Measurements from ENCODE around the gene SIAH2. TPM values are rescaled to one million over a fixed set of nuclear protein-coding genes. Genes with fewer than 3 reads are reported as not detected.

Gene SIAH2
- total RNA-seq, 4 donors from 2014 or later = 24.8 to 102 (median 38.8) TPM

DNA sequence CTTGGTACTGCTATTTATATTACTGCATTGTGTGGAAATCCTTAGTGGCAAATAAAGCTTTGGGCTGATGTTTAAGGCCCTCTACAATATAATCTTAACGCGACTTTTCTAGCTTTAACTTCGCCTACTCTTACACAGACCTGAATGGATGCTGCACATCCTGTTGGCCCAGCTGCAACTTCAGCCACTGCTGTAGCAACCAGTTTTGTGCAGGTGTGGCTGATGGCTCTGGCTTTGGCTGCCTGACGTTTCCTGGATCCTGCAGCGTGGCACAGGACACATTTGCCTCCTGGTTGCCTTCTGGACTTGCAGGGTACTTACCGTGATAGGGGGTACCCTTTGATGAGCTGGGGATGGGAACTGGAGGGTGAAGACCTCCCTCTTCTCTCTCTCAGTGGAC is 39.0 kb downstream of the SIAH2 start:
- WGBS, 2 donors (ENCODE audit: low coverage in 1 of 2) = 56% methylated on average over 6 of the region's 6 CpGs; no CpG with 5 or more reads in 1 of the 2 donors
- intact Hi-C loops (cut with DNase I; ENCODE audit: low total_unique reads) (loop anchor here (10.0 kb wide), 2 partner anchors 51 to 421 kb away; no protein-coding TSS in a partner anchor), in situ Hi-C loops (cut with MboI; ENCODE audit: low pct_ligation_motif_present in 1 of 4, low pct_unique_long_range_greater_than_20kb in 1 of 4, low sequenced_read_pairs in 3 of 4) (loop anchor here (5.0 to 25.0 kb wide), 4 partner anchors 61 to 187 kb away; partner anchors contain the start of genes EIF2A (in 1 of the 4) and SERP1 (in 1 of the 4))
- Histone ChIP-seq H3K9me3 (no peaks in the 10 kb centered on the region), H3K27ac (no peak overlapping the region), H3K36me3 (no peaks in the 10 kb centered on the region), H3K27me3 (no peaks in the 10 kb centered on the region), H3K4me3 (no peak overlapping the region), H3K4me1 (peaks cover 0 to 21% (median 8%) of the 10 kb centered on the region in 4 donors)
- peak; percentile 49 for DNase-seq
- TF ChIP-seq POLR2AphosphoS5 (IDR thresholded peaks at IDR 0.05) (no peak), EP300 (IDR thresholded peaks at IDR 0.05; ENCODE audit: low read depth) (no peak), POLR2A (IDR thresholded peaks at IDR 0.05) (no peak)
- TF ChIP-seq, protein P1, sequence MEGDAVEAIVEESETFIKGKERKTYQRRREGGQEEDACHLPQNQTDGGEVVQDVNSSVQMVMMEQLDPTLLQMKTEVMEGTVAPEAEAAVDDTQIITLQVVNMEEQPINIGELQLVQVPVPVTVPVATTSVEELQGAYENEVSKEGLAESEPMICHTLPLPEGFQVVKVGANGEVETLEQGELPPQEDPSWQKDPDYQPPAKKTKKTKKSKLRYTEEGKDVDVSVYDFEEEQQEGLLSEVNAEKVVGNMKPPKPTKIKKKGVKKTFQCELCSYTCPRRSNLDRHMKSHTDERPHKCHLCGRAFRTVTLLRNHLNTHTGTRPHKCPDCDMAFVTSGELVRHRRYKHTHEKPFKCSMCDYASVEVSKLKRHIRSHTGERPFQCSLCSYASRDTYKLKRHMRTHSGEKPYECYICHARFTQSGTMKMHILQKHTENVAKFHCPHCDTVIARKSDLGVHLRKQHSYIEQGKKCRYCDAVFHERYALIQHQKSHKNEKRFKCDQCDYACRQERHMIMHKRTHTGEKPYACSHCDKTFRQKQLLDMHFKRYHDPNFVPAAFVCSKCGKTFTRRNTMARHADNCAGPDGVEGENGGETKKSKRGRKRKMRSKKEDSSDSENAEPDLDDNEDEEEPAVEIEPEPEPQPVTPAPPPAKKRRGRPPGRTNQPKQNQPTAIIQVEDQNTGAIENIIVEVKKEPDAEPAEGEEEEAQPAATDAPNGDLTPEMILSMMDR (IDR thresholded peaks at IDR 0.05) = no peak

DNA sequence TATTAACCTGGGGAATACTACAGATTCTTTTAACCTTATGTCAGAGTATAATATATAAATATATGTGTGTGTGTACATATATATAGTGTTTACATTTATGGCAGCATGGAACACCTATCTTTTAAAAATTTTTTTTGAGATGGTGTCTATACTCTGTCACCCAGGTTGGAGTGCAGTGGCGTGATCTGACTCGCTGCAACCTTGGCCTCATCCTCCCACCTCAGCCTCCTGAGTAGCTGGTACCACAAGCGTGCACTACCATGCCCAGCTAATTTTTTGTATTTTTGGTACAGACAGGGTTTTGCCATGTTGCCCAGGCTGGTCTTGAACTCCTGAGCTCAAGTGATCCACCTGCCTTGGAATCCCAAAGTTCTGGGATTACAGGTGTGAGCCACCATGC is 40.7 kb downstream of the SIAH2 start:
- in situ Hi-C loops (cut with MboI; ENCODE audit: low pct_ligation_motif_present in 1 of 4, low pct_unique_long_range_greater_than_20kb in 1 of 4, low sequenced_read_pairs in 3 of 4) (loop anchor here (5.0 to 25.0 kb wide), 4 partner anchors 63 to 185 kb away; partner anchors contain the start of genes EIF2A (in 1 of the 4) and SERP1 (in 1 of the 4)), intact Hi-C loops (cut with DNase I; ENCODE audit: low total_unique reads) (loop anchor here (10.0 kb wide), 2 partner anchors 53 to 423 kb away; no protein-coding TSS in a partner anchor)
- no peak overlapping the region for H3K27ac ChIP-seq
- no peak for DNase-seq
- no peak overlapping the region for H3K4me3 ChIP-seq
- H3K27me3 ChIP-seq = no peaks in the 10 kb centered on the region
- WGBS, 2 donors (ENCODE audit: low coverage in 1 of 2) = 92 to 100% methylated on average over 2 to 3 of the region's 3 CpGs
- TF ChIP-seq POLR2AphosphoS5 (IDR thresholded peaks at IDR 0.05) (no peak), POLR2A (IDR thresholded peaks at IDR 0.05) (no peak), EP300 (IDR thresholded peaks at IDR 0.05; ENCODE audit: low read depth) (no peak)
- TF ChIP-seq, protein P1 (IDR thresholded peaks at IDR 0.05) = no peak
- no peaks in the 10 kb centered on the region for H3K36me3 ChIP-seq
- no peaks in the 10 kb centered on the region for H3K9me3 ChIP-seq
- H3K4me1 ChIP-seq = peaks cover 0 to 16% (median 7%) of the 10 kb centered on the region in 4 donors

DNA sequence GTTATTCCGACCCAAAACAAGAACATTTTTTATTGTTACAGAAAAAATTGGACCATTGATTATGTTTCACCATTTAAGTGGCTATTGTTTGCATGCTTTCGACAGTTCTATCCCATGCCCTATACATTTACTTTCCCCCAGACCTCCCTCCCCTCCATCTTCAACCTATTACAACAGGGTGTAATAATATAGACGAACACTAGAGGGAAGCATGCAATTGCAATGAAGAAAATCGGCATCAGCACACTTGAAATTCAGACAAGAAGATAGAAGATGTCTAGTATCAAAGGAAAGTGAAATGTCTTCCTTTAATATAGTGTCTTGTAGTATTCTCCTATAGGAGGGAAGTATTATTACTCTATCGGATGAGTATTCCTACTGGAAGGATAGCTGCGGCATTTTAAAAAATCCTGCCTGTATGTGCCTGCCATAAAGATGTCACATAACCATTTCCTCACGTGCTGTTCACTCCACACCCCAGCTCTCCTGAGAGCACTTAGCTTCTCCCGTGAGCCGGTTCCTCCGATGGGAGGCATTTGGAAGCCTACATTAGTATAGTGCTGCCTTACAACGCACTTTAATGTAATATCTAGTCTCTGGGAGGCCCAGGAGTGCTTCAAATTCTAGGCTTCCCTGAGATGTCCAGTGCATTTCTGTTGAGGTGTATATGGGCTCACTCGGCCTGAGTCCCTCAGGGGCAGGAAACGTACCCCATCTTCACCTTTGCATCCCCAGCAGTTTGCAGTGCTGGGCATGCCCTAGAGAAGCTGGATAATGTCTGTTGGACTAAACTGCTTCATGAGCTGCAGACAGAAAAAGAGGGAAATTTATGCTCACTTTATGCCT is 41.5 kb downstream of the SIAH2 start:
- no peak for DNase-seq
- no peak overlapping the region for H3K4me3 ChIP-seq

More for the DNA sequence above, 41.5 kb downstream of the SIAH2 start:
- 18 to 19% methylated on average over 7 to 13 of the region's 13 CpGs for WGBS, 2 donors (ENCODE audit: low coverage in 1 of 2)
- peaks cover 0 to 16% (median 7%) of the 10 kb centered on the region in 4 donors for H3K4me1 ChIP-seq
- intact Hi-C loops (cut with DNase I; ENCODE audit: low total_unique reads) (loop anchor here (1.0 to 10.0 kb wide), 3 partner anchors 53 to 423 kb away; no protein-coding TSS in a partner anchor), in situ Hi-C loops (cut with MboI; ENCODE audit: low pct_ligation_motif_present in 1 of 4, low pct_unique_long_range_greater_than_20kb in 1 of 4, low sequenced_read_pairs in 3 of 4) (loop anchor here (5.0 to 25.0 kb wide), 4 partner anchors 63 to 184 kb away; partner anchors contain the start of genes EIF2A (in 1 of the 4) and SERP1 (in 1 of the 4))
- no peaks in the 10 kb centered on the region for H3K27me3 ChIP-seq
- no peak overlapping the region for H3K27ac ChIP-seq
- TF ChIP-seq, protein P1 (IDR thresholded peaks at IDR 0.05) = peak; percentile 82 to 93 (median 87)
- TF ChIP-seq POLR2A (IDR thresholded peaks at IDR 0.05) = no peak
- TF ChIP-seq POLR2AphosphoS5 (IDR thresholded peaks at IDR 0.05) = no peak
- TF ChIP-seq EP300 (IDR thresholded peaks at IDR 0.05; ENCODE audit: low read depth) = no peak
- no peaks in the 10 kb centered on the region for H3K9me3 ChIP-seq
- no peaks in the 10 kb centered on the region for H3K36me3 ChIP-seq

All from transverse colon (tissue), 4 donors.